GDM1 (cell line): ENCODE measurements around the gene PRDM11.

ENCODE experiments used
- DNase-seq: peaks from one replicate; lab custom pipeline; 2025; lab: John Stamatoyannopoulos, UW

The PRDM11 gene

DNA sequence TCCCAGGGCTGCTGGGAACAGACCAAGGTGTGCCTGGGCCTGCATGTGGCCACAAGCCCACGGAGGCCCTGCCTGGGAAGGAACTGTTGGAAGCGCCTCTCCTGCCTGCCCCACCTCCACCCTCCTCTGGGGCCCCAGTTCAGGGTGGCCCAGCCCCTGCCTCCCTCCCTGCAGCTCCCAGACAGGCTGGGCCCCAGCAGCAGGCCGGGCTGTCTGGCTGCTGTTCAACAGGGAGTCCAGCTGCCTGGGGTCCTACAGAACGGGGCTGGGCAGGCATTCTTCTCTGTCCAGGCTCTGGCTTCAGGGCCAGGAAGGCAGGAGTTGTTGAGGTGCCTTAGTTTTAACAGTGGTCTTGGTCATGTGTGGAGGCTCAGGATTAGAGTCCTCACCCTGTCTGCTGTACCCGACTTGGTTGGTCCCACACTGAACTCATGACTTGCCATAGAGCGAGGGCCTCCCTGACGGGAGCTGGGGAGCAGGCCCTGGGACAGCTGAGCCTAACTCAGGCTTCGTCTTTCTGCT lies 11.8 kb downstream of the PRDM11 start:
- DNase-seq: peak; percentile 7

DNA sequence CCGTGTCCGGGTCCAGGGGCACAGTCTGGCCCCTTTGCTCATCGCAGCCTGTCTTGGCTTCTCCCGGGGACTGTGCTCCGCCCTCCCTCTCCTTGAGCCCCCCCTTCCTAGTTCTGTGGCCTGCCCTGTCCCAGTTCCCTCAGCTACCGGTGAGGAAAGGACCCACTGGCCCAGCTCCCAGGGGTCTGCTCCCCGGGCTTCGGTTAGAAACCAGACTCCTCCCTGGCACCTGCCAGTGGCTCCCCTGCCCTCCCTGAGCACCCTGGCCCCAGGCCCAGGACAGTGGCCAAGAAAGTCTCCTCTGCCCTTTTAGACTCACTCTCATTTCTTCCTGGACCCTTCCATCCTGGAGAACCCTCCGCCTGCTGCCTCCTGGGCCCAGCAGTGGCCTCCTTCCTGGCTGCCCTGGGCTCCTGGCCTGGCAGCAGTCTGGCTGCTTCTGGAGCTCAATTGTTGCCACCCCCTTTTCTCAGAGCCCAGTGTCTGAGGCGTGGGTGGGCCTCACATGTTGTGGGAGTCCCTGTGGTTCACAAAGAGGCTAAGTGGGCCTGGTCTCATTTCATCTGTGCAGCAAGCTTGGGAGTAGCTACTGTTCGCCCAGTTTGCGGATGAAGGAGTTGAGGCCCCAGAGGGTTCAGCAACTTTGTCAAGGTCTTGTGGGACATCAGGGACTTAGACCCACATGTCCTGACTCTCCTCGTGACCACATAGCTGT lies 12.6 kb downstream of the PRDM11 start:
- no peak for DNase-seq

- DNase-seq: no peak
Measured at GRCh38 chr11:45159781-45160365, 13.4 kb downstream of the PRDM11 start.

- no peak for DNase-seq
Measured at GRCh38 chr11:45161252-45162063, 15.0 kb downstream of the PRDM11 start.

GRCh38 chr11:45162064-45162375 lies 15.6 kb downstream of the PRDM11 start:
- no peak for DNase-seq

GRCh38 chr11:45162916-45163879 lies 16.8 kb downstream of the PRDM11 start:
- no peak for DNase-seq

- peak; percentile 71 for DNase-seq
Measured at GRCh38 chr11:45163956-45164575, 17.6 kb downstream of the PRDM11 start.

DNA sequence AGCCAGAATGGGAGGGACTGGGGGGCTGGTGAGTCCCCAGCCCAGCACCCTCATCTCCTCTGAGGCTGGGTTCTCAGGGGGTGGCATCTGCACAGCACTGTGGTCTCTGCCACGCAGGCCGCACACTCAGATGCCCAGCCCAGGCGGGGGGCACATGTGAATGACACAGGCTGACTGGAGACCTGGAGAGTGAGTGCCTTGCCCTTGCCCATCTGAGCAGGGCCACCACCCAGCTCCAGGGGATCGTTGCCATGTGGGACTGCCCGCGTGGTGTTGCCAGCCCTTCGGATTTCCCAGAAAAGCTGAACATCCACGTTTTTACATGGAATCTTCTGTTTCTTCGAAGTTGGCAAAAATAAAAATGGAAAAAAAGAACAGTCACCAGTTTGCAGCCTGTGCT lies 18.9 kb downstream of the PRDM11 start:
- no peak for DNase-seq

- no peak for DNase-seq
Measured at GRCh38 chr11:45165806-45166603, 19.6 kb downstream of the PRDM11 start.

DNA sequence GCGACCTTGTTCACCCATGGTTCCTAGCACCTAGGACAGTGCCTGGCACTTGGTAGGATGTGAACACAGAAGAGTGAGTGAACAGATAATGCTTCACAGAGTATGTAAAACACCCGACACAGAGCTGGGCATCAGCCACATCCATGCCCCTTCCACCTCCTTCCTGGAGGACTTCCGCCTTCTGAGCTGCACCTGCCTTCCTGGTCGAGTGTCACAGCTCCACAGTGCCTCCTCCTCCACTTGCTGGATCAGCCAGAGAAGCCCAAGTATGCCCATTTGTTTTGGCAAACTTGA lies 20.1 kb downstream of the PRDM11 start:
- DNase-seq: no peak

GRCh38 chr11:45167283-45167682 lies 20.8 kb downstream of the PRDM11 start:
- DNase-seq: no peak

DNA sequence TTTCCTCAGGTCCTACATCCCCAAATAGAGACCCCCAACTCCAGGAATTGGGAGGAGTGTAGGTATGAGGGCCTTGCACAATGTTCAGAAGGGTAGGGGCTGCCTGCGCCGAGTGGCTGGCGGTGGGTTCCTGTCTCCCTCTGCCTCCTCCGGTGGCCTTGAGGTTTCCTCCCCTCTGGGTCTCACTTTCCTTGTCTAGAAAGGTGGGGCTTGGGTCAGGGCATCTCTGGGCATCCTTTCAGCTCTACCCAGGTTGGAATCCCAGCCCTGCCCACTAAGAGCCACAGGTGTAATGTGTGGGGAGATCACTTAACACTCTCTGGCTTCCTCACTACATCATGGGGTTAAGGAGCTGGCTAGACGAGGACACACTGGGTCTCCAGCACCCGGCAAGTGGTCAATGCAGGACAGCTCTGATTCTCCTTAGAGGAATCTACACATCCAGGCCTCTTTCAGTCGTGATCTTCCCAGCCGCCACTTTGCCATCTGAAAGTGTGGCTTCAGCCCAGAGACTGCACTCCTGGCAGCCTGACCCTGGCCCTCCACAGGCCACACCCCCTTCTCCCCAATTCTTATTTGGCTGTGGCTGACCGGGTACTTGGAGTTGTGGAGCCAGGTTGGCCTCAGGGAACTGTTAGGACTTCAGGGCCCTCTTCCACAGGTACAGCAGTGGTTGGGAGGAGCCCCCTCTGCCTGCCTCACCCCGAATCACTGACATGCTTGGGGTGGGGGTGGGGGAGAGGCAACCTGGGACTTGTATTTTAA lies 22.1 kb downstream of the PRDM11 start:
- no peak for DNase-seq

GRCh38 chr11:45169310-45170072 lies 23.1 kb downstream of the PRDM11 start:
- no peak for DNase-seq

- DNase-seq: no peak
Measured at GRCh38 chr11:45170484-45170883, 24.0 kb downstream of the PRDM11 start.

DNA sequence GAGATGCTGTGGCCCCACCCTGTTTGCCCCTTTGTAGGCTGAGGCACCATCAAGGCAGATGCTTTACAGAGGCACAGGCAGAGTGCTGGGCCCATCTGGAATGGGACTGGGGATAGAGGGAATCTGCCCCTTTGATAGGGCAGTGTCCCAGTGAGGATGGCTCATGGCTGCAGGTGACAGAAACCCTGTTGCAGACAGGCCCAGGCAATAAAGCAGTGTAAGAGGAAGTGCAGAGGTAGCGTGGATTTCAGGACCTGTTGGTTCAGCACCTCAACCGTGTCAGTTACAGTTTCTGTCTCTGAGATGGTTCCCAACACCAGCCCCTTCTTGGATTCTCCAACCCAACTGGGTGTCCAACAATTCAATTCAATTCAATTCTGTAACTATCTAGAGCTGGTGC lies 25.1 kb downstream of the PRDM11 start:
- no peak for DNase-seq

DNA sequence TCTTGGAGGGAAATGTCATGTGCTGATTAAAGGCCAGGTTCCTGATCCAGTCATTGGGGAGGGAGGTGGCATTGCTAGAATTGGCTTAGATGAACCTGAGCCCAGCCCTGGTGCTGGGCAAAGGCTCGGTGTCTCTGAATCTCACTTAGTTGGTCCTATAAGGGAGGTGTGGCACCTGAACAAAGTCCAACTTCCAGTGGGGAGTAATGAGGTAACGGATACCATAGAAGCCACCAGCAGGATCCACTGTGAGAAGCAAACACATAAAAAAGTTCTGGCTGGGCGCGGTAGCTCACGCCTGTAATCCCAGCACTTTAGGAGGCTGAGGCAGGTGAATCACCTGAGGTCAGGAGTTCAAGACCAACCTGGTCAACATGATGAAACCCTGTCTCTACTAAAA lies 26.6 kb downstream of the PRDM11 start:
- no peak for DNase-seq

DNA sequence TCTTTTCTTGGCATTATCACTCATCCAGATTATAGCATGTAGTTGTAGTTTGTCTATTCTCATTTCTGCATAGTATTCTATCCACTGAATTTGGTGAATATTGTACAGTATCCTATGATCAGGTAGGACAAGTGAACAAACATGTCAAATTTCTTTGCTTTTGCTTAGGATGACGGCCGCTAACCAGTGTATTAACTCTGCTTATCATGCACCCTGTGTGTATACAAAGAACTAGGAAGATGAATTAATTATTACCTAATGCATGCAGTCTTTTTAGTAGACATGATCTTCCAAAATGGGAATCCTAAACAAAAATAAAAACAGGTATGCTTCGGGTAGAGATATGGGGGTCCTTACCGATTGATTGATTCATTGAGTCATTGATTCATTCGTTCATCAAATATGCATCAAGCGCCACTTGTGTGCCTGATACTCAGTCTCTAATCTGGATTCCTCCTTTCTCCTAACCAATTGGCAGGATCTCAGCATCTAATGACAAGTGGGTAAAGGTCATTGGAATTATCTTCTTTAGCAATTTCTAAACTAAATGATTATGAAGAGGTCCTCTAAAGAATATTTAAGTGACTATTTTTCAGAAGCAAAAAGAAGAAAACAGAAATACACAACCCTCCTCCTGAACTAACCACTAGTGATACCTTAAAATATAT lies 27.9 kb downstream of the PRDM11 start:
- no peak for DNase-seq

DNA sequence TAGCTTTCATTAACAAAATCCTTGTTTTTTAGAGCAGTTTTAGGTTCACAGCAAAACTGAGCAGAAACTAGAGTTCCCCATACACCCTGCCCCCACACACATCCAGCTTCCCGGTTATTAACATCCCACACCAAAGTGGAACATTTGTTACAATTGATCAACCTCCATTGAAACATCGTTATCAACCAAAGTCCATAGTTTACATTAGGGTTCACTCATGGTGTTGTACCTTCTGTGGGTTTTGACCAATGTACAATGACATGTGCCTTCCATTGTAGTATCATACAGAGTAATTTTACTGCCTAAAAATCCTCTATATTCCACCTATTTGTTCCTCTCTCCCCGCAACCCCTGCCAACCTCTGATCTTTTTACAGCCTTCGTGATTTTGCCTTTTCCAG lies 28.5 kb downstream of the PRDM11 start:
- no peak for DNase-seq

DNA sequence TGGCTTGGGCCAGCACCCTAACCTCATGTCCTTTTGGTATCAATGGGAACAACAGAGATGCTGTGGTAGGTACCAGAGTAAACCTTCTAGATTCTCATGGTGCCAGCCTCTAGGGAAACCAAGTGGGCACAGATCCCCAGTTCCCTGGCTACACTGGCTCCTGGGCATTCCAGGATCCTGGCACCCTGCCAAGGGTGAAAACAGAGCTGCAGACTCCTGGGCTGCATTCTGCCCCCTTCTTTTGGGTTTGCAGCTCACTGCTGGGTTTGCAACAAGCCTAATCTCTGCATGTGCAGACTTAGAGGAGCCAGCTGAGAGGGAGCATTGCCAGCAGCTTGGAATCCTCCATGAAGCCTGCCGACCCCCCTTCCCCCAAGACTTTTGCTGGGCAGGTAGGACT lies 30.6 kb downstream of the PRDM11 start:
- no peak for DNase-seq
